ENCODE results near the gene FARP1. TPM values are rescaled to one million over a fixed set of nuclear protein-coding genes. Genes with fewer than 3 reads are reported as not detected.

Gene FARP1
- total and polyA plus RNA-seq, 2 of the 13 experiments (the other 11 are each of a cell fraction or from before 2014, with no cell fraction given): 70.6 to 126 TPM

GRCh38 chr13:98173431-98174152 is 30.7 kb downstream of the FARP1 start (continued):
- TF ChIP-seq ZNF18 (CRISPR knock-in tag; IDR thresholded peaks at IDR 0.05; ENCODE audit: insufficient replicate concordance): peak; percentile 78
- TF ChIP-seq ZNF563 (CRISPR knock-in tag; IDR thresholded peaks at IDR 0.05): no peak
- no peak for TF ChIP-seq ZSCAN20 (CRISPR knock-in tag; IDR thresholded peaks at IDR 0.05; ENCODE audit: borderline replicate concordance)
- no peak for TF ChIP-seq ZNF709 (CRISPR knock-in tag; IDR thresholded peaks at IDR 0.05)
- peak; percentile 81 for TF ChIP-seq ZBTB38 (CRISPR knock-in tag; IDR thresholded peaks at IDR 0.05)
- TF ChIP-seq ZNF644 (CRISPR knock-in tag; IDR thresholded peaks at IDR 0.05; ENCODE audit: low read depth): peak; percentile 52; the same call in 1 of the 2 replicates
- no peak for TF ChIP-seq BRCA1 (CRISPR knock-in tag; IDR thresholded peaks at IDR 0.05)
- no peak for TF ChIP-seq ZBTB42 (CRISPR knock-in tag; IDR thresholded peaks at IDR 0.05)
- TF ChIP-seq PHF21A (CRISPR knock-in tag; IDR thresholded peaks at IDR 0.05): peak; percentile 81
- peak; percentile 64; the same call in 1 of the 2 replicates for TF ChIP-seq ZNF362 (CRISPR knock-in tag; IDR thresholded peaks at IDR 0.05; ENCODE audit: borderline replicate concordance)
- no peak for TF ChIP-seq ZNF768 (CRISPR knock-in tag; IDR thresholded peaks at IDR 0.05)
- TF ChIP-seq, protein P1, sequence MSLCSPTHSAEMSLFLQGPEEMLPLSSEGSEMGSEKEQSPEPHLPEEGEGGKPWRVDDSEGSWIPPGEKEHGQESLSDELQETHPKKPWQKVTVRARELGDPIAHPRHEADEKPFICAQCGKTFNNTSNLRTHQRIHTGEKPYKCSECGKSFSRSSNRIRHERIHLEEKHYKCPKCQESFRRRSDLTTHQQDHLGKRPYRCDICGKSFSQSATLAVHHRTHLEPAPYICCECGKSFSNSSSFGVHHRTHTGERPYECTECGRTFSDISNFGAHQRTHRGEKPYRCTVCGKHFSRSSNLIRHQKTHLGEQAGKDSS (CRISPR knock-in tag; IDR thresholded peaks at IDR 0.05; ENCODE audit: borderline replicate concordance, low read depth): no peak
- no peak for TF ChIP-seq ZSCAN22 (CRISPR knock-in tag; IDR thresholded peaks at IDR 0.05)
- no peak for TF ChIP-seq ZNF484 (CRISPR knock-in tag; IDR thresholded peaks at IDR 0.05; ENCODE audit: borderline replicate concordance, low read depth)
- TF ChIP-seq SOX13 (IDR thresholded peaks at IDR 0.05): no peak
- peak in 1 of 2 experiments; percentile 81; a peak in 2 of 4 replicates for TF ChIP-seq SOX13 (CRISPR knock-in tag; conservative IDR thresholded peaks at IDR 0.05 in 1 of 2, IDR thresholded peaks at IDR 0.05 in 1 of 2)
- no peak for TF ChIP-seq ZNF207 (IDR thresholded peaks at IDR 0.05; ENCODE audit: borderline replicate concordance)
- TF ChIP-seq DR1 (CRISPR knock-in tag; IDR thresholded peaks at IDR 0.05): no peak
- peak; percentile 44; the same call in 1 of the 2 replicates for TF ChIP-seq MAFF (IDR thresholded peaks at IDR 0.05; ENCODE audit: low read depth, low read length)
- TF ChIP-seq MAZ (IDR thresholded peaks at IDR 0.05; ENCODE audit: borderline replicate concordance, low read depth, low read length): no peak
- TF ChIP-seq MAZ (CRISPR knock-in tag; IDR thresholded peaks at IDR 0.05; ENCODE audit: low read depth): no peak
- TF ChIP-seq, protein P2, sequence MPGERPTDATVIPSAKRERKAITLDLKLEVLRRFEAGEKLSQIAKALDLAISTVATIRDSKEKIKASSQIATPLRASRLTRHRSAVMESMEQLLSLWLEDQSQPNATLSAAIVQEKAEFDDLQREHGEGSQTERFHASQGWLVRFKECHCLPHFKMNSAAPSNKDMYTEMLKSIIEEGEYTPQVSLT (CRISPR knock-in tag; IDR thresholded peaks at IDR 0.05; ENCODE audit: borderline replicate concordance, low read depth): no peak

Data from HepG2 (cell line).